PFSK-1 (cell line): Measurements from ENCODE around the gene CCDC51.

ENCODE experiments used
- POLR2AphosphoS5 ChIP-seq: IDR thresholded peaks from 2 replicates; pipeline ENCODE4 v1.6.1; 2012; ENCODE audit warnings: low read depth, mild to moderate bottlenecking, control low read depth, low read length, moderate library complexity
- SIN3A ChIP-seq: IDR thresholded peaks from 2 replicates; pipeline ENCODE4 v1.6.1; 2012; ENCODE audit warnings: mild to moderate bottlenecking, low read length, moderate library complexity, borderline replicate concordance; ENCODE audit not compliant: insufficient read depth
- TAF1 ChIP-seq: IDR thresholded peaks from 2 replicates; pipeline ENCODE4 v1.6.1; 2012; ENCODE audit warnings: low read length, control low read depth, borderline replicate concordance; ENCODE audit not compliant: insufficient read depth
- TF ChIP-seq, protein P1 (sequence below), 2 experiments: IDR thresholded peaks; 2 replicates each; pipeline versions ENCODE4 v1.6.1 to v1.8.0; 2011 to 2012; ENCODE audit warnings: low read depth in 2 of 2, low read length in 2 of 2, control low read depth in 1 of 2, inconsistent platforms in 1 of 2, mild to moderate bottlenecking in 1 of 2, moderate library complexity in 1 of 2; ENCODE audit not compliant: insufficient read depth in 1 of 2

DNA sequence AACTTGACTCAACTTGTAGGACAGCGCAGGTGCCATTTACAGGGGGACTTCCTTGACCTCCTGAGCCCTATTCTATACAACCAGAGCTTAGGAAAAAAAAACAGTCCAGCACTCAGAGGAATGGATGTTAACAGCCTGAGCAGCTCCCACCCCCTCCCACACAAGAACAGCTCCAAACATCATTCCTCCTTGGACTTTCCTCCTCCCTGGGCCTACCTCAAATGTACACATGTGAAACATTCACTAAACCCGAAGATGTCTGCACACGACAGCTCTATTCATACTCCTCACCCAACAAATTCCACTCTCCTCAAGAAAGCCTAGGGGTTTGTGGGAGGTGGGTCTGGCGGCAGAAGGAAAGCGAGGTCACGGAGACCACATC is 6.1 kb upstream of the CCDC51 start:
- TF ChIP-seq, protein P1, sequence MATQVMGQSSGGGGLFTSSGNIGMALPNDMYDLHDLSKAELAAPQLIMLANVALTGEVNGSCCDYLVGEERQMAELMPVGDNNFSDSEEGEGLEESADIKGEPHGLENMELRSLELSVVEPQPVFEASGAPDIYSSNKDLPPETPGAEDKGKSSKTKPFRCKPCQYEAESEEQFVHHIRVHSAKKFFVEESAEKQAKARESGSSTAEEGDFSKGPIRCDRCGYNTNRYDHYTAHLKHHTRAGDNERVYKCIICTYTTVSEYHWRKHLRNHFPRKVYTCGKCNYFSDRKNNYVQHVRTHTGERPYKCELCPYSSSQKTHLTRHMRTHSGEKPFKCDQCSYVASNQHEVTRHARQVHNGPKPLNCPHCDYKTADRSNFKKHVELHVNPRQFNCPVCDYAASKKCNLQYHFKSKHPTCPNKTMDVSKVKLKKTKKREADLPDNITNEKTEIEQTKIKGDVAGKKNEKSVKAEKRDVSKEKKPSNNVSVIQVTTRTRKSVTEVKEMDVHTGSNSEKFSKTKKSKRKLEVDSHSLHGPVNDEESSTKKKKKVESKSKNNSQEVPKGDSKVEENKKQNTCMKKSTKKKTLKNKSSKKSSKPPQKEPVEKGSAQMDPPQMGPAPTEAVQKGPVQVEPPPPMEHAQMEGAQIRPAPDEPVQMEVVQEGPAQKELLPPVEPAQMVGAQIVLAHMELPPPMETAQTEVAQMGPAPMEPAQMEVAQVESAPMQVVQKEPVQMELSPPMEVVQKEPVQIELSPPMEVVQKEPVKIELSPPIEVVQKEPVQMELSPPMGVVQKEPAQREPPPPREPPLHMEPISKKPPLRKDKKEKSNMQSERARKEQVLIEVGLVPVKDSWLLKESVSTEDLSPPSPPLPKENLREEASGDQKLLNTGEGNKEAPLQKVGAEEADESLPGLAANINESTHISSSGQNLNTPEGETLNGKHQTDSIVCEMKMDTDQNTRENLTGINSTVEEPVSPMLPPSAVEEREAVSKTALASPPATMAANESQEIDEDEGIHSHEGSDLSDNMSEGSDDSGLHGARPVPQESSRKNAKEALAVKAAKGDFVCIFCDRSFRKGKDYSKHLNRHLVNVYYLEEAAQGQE (IDR thresholded peaks at IDR 0.05; ENCODE audit: insufficient read depth in 1 of 2, low read depth in 2 of 2, low read length in 2 of 2): no peak
- TF ChIP-seq POLR2AphosphoS5: no peak
- no peak for TF ChIP-seq TAF1
- TF ChIP-seq SIN3A: no peak
